T-cell (primary cell): ENCODE results near the gene BABAM2. TPM values are rescaled to one million over a fixed set of nuclear protein-coding genes. Genes with fewer than 3 reads are reported as not detected.

Source experiments
- ATAC-seq, 4 experiments: fragments of 200-7000 bp in 3 of 4; fragments of 150-1000 bp in 1 of 4; cut with Tn5 transposase; replicated peaks in 1 of 4; 1 replicate in 3 of 4; 2 replicates in 1 of 4; pipeline ENCODE4 v1.10.0; 2021; ENCODE audit warnings: moderate library complexity in 3 of 4, mild to moderate bottlenecking in 2 of 4, moderate number of reproducible peaks in 1 of 4
- CTCF ChIA-PET, 2 donors: fragments of 300-600 bp; sonication (Branson Sonifier 250); formaldehyde crosslinking; loops; one replicate each; lab custom pipeline; 2022; ENCODE audit warnings: antibody characterized with exemption in 2 of 2; lab: Charles Lee
- POLR2A ChIA-PET, 2 donors: fragments of 300-600 bp; sonication (Branson Sonifier 250); formaldehyde crosslinking; loops; one replicate each; lab custom pipeline; 2022; ENCODE audit warnings: antibody characterized with exemption in 2 of 2; lab: Charles Lee
- DNase-seq, 35 experiments: peaks; one replicate each; pipeline versions ENCODE4 v3.0.0 to v3.0.0-alpha.2; 2013 to 2023
- H3K27ac ChIP-seq: one replicate; pipeline ENCODE4 v1.5.1; 2013; ENCODE audit warnings: low read length
- H3K27me3 ChIP-seq, 2 experiments: replicated peaks in 1 of 2; 1 replicate in 1 of 2; 2 replicates in 1 of 2; pipeline versions ENCODE4 v1.6.1 to v1.7.0; 2013; ENCODE audit warnings: low read length in 1 of 2, mixed read lengths in 1 of 2; ENCODE audit not compliant: control insufficient read depth in 2 of 2, insufficient read depth in 2 of 2; ENCODE audit errors: extremely low read depth in 1 of 2
- H3K36me3 ChIP-seq, 2 donors: 1 replicate in 1 of 2; 2 replicates in 1 of 2; pipeline versions ENCODE4 v1.6.1 to v1.7.0; 2013; ENCODE audit warnings: low read length in 1 of 2; ENCODE audit not compliant: control insufficient read depth in 2 of 2, insufficient read depth in 1 of 2; ENCODE audit errors: extremely low read depth in 1 of 2
- H3K4me1 ChIP-seq, 2 experiments: 1 replicate in 1 of 2; 2 replicates in 1 of 2; pipeline versions ENCODE4 v1.6.1 to v1.7.0; 2013; ENCODE audit warnings: low read length in 2 of 2, mixed read lengths in 1 of 2; ENCODE audit not compliant: insufficient read depth in 2 of 2, control insufficient read depth in 1 of 2; ENCODE audit errors: extremely low read depth in 1 of 2
- H3K4me3 ChIP-seq, 2 donors: 1 replicate in 1 of 2; 2 replicates in 1 of 2; pipeline versions ENCODE4 v1.5.1 to v1.7.0; 2013; ENCODE audit warnings: mild to moderate bottlenecking in 2 of 2, low read length in 1 of 2, moderate library complexity in 1 of 2; ENCODE audit not compliant: control insufficient read depth in 1 of 2; ENCODE audit errors: extremely low read depth in 1 of 2
- H3K9me3 ChIP-seq: 2 replicates; pipeline ENCODE4 v1.7.0; 2013
- H3K27ac Mint-ChIP-seq, 2 donors: one replicate each; pipeline ENCODE4 v1.8.0; 2020 to 2021; ENCODE audit warnings: mild to moderate bottlenecking in 2 of 2, mixed read lengths in 2 of 2
- H3K27me3 Mint-ChIP-seq, 2 donors: one replicate each; pipeline ENCODE4 v1.8.0; 2021 to 2022; ENCODE audit warnings: mixed read lengths in 2 of 2
- H3K36me3 Mint-ChIP-seq: one replicate; pipeline ENCODE4 v1.8.0; 2021; ENCODE audit warnings: mixed read lengths
- H3K4me1 Mint-ChIP-seq, 3 donors: one replicate each; pipeline ENCODE4 v1.8.0; 2020 to 2022; ENCODE audit warnings: mixed read lengths in 3 of 3, mild to moderate bottlenecking in 1 of 3
- H3K4me3 Mint-ChIP-seq, 3 donors: one replicate each; pipeline ENCODE4 v1.8.0; 2020 to 2022; ENCODE audit warnings: mild to moderate bottlenecking in 3 of 3, mixed read lengths in 3 of 3, moderate library complexity in 3 of 3
- H3K9me3 Mint-ChIP-seq, 3 donors: one replicate each; pipeline ENCODE4 v1.8.0; 2020 to 2022; ENCODE audit warnings: mixed read lengths in 3 of 3
- whole genome bisulfite sequencing: methylation state at CpG from one replicate; pipeline ENCODE4 v1.1.5; 2013; ENCODE audit warnings: missing lambda C conversion rate; ENCODE audit not compliant: insufficient coverage; 5-methylcytosine and 5-hydroxymethylcytosine counted together
- total RNA-seq, 35 experiments: library from RNA in 6 of 35; stranded (reverse) in 6 of 35; fragments of 120-200 nt in 1 of 35; gene quantifications; one replicate each; pipeline versions ENCODE4 v1.2.1 to v1.2.4 and lab custom pipeline; 2013 to 2026

The BABAM2 gene
- total RNA-seq, 5 donors from 2014 or later (not counting 1 experiment from before 2014, with no cell fraction given) = 28.4 to 45.2 (median 37.4) TPM

GRCh38 chr2:28318023-28318422 is 427.5 kb downstream of the BABAM2 start:
- no peak overlapping the region for H3K4me3 ChIP-seq
- DNase-seq (no peak), ATAC-seq (no peak)
- CTCF ChIA-PET = no interaction called here
- peaks cover 0 to 3% of the 10 kb centered on the region in 2 donors for H3K36me3 ChIP-seq
- H3K27me3 ChIP-seq = no peaks in the 10 kb centered on the region
- no peaks in the 10 kb centered on the region for H3K9me3 ChIP-seq
- WGBS = 86% methylated on average over 2 of the region's 5 CpGs
- H3K4me3 Mint-ChIP-seq = no peak overlapping the region
- H3K27ac ChIP-seq = no peak overlapping the region
- POLR2A ChIA-PET = no interaction called here
- H3K27me3 Mint-ChIP-seq = no peaks in the 10 kb centered on the region
- no peaks in the 10 kb centered on the region for H3K9me3 Mint-ChIP-seq
- no peak overlapping the region for H3K27ac Mint-ChIP-seq
- no peaks in the 10 kb centered on the region for H3K4me1 ChIP-seq
- H3K36me3 Mint-ChIP-seq = peaks cover 16% of the 10 kb centered on the region
- no peaks in the 10 kb centered on the region for H3K4me1 Mint-ChIP-seq

GRCh38 chr2:28318462-28319117 is 428.1 kb downstream of the BABAM2 start:
- Histone ChIP-seq H3K4me1 (no peaks in the 10 kb centered on the region), H3K27ac (no peak overlapping the region), H3K4me3 (no peak overlapping the region), H3K27me3 (no peaks in the 10 kb centered on the region), H3K36me3 (peaks cover 0 to 3% of the 10 kb centered on the region in 2 donors), H3K9me3 (no peaks in the 10 kb centered on the region)
- peaks cover 11% of the 10 kb centered on the region for H3K36me3 Mint-ChIP-seq
- POLR2A ChIA-PET = no interaction called here
- WGBS = 91% methylated on average over 4 of the region's 6 CpGs
- no peak overlapping the region for H3K4me3 Mint-ChIP-seq
- H3K4me1 Mint-ChIP-seq = peaks cover 0 to 1% (median 0%) of the 10 kb centered on the region in 3 donors
- CTCF ChIA-PET = no interaction called here
- ATAC-seq (no peak), DNase-seq (no peak)
- H3K27me3 Mint-ChIP-seq = no peaks in the 10 kb centered on the region
- H3K27ac Mint-ChIP-seq = no peak overlapping the region
- no peaks in the 10 kb centered on the region for H3K9me3 Mint-ChIP-seq

GRCh38 chr2:28319118-28320008 is 428.8 kb downstream of the BABAM2 start:
- no peaks in the 10 kb centered on the region for H3K9me3 Mint-ChIP-seq
- H3K36me3 Mint-ChIP-seq = peaks cover 10% of the 10 kb centered on the region
- 98% methylated on average over 7 of the region's 15 CpGs for WGBS
- no peak for DNase-seq
- Histone ChIP-seq H3K4me1 (no peaks in the 10 kb centered on the region), H3K27me3 (no peaks in the 10 kb centered on the region), H3K27ac (no peak overlapping the region), H3K9me3 (no peaks in the 10 kb centered on the region), H3K4me3 (no peak overlapping the region), H3K36me3 (peaks cover 0 to 3% of the 10 kb centered on the region in 2 donors)
- ATAC-seq = no peak
- H3K4me1 Mint-ChIP-seq = peaks cover 0 to 5% (median 0%) of the 10 kb centered on the region in 3 donors
- POLR2A ChIA-PET = no interaction called here
- CTCF ChIA-PET = no interaction called here
- no peak overlapping the region for H3K27ac Mint-ChIP-seq
- no peaks in the 10 kb centered on the region for H3K27me3 Mint-ChIP-seq
- H3K4me3 Mint-ChIP-seq = no peak overlapping the region

GRCh38 chr2:28320009-28320365 is 429.5 kb downstream of the BABAM2 start:
- DNase-seq (no peak), ATAC-seq (no peak)
- Histone ChIP-seq H3K27me3 (no peaks in the 10 kb centered on the region), H3K36me3 (peaks cover 0 to 3% of the 10 kb centered on the region in 2 donors), H3K27ac (no peak overlapping the region), H3K4me3 (no peak overlapping the region), H3K4me1 (no peaks in the 10 kb centered on the region), H3K9me3 (no peaks in the 10 kb centered on the region)
- 92% methylated on average over 2 of the region's 6 CpGs for WGBS
- no peaks in the 10 kb centered on the region for H3K9me3 Mint-ChIP-seq
- H3K27ac Mint-ChIP-seq = no peak overlapping the region
- ChIA-PET CTCF (no interaction called here), POLR2A (no interaction called here)
- H3K4me3 Mint-ChIP-seq = no peak overlapping the region
- peaks cover 0 to 8% (median under 1%) of the 10 kb centered on the region in 3 donors for H3K4me1 Mint-ChIP-seq
- H3K27me3 Mint-ChIP-seq = no peaks in the 10 kb centered on the region
- H3K36me3 Mint-ChIP-seq = peaks cover 7% of the 10 kb centered on the region

GRCh38 chr2:28320371-28320770 is 429.8 kb downstream of the BABAM2 start:
- H3K36me3 Mint-ChIP-seq = peaks cover 7% of the 10 kb centered on the region

GRCh38 chr2:28321426-28321825 is 430.9 kb downstream of the BABAM2 start:
- peaks cover 0 to 3% of the 10 kb centered on the region in 2 donors for H3K36me3 ChIP-seq
- peaks cover 7% of the 10 kb centered on the region for H3K36me3 Mint-ChIP-seq

More at GRCh38 chr2:28320371-28320770, 429.8 kb downstream of the BABAM2 start:
- Histone ChIP-seq H3K4me3 (no peak overlapping the region), H3K36me3 (peaks cover 0 to 3% of the 10 kb centered on the region in 2 donors), H3K27me3 (no peaks in the 10 kb centered on the region), H3K4me1 (no peaks in the 10 kb centered on the region), H3K9me3 (no peaks in the 10 kb centered on the region), H3K27ac (no peak overlapping the region)
- Mint-ChIP-seq H3K9me3 (no peaks in the 10 kb centered on the region), H3K27ac (no peak overlapping the region), H3K4me3 (no peak overlapping the region), H3K27me3 (no peaks in the 10 kb centered on the region), H3K4me1 (peaks cover 0 to 12% (median 4%) of the 10 kb centered on the region in 3 donors)
- ATAC-seq (no peak), DNase-seq (no peak)
- POLR2A ChIA-PET = no interaction called here
- 97% methylated on average over 7 of the region's 7 CpGs for WGBS
- CTCF ChIA-PET = no interaction called here

More at GRCh38 chr2:28321426-28321825, 430.9 kb downstream of the BABAM2 start:
- ChIA-PET POLR2A (no interaction called here), CTCF (no interaction called here)
- no peak overlapping the region for H3K4me3 ChIP-seq
- 83% methylated on average over 1 of the region's 4 CpGs for WGBS
- no peak overlapping the region for H3K27ac ChIP-seq
- no peaks in the 10 kb centered on the region for H3K4me1 ChIP-seq
- H3K4me3 Mint-ChIP-seq = no peak overlapping the region
- H3K4me1 Mint-ChIP-seq = peaks cover 2 to 16% (median 4%) of the 10 kb centered on the region in 3 donors
- no peaks in the 10 kb centered on the region for H3K9me3 Mint-ChIP-seq
- no peaks in the 10 kb centered on the region for H3K27me3 ChIP-seq
- H3K9me3 ChIP-seq = no peaks in the 10 kb centered on the region
- no peak for DNase-seq
- no peak for ATAC-seq
- H3K27ac Mint-ChIP-seq = no peak overlapping the region
- H3K27me3 Mint-ChIP-seq = no peaks in the 10 kb centered on the region
